Ectodermal cell (in vitro differentiated cells): ENCODE results near the gene LRRC8B.
A peak's percentile ranks its signal among the peaks of the same experiment; 100 is the strongest.
"Not testable (repeated sequence)": the region's sequence is repeated elsewhere in the genome, so short reads cannot be mapped to it uniquely, and the experiment has no call there.

Experiments used
- H3K27ac ChIP-seq: 2 replicates; pipeline ENCODE4 v1.7.0; 2013; ENCODE audit warnings: mild to moderate bottlenecking, low read depth, low read length; ENCODE audit not compliant: insufficient read depth, poor library complexity, severe bottlenecking
- H3K27me3 ChIP-seq: 2 replicates; pipeline ENCODE4 v1.7.0; 2013; ENCODE audit warnings: mild to moderate bottlenecking, low read length; ENCODE audit not compliant: insufficient read depth, control insufficient read depth, poor library complexity, severe bottlenecking
- H3K36me3 ChIP-seq: one replicate; pipeline ENCODE4 v1.7.0; 2013; ENCODE audit warnings: low read length; ENCODE audit not compliant: control insufficient read depth, insufficient read depth
- H3K4me1 ChIP-seq: one replicate; pipeline ENCODE4 v1.7.0; 2013; ENCODE audit warnings: low read length; ENCODE audit not compliant: control insufficient read depth, insufficient read depth
- H3K4me3 ChIP-seq: 2 replicates; pipeline ENCODE4 v1.7.0; 2013; ENCODE audit warnings: low read depth, low read length, control low read depth; ENCODE audit not compliant: insufficient read depth
- H3K9me3 ChIP-seq: 2 replicates; pipeline ENCODE4 v1.7.0; 2013; ENCODE audit warnings: mild to moderate bottlenecking, low read length, moderate library complexity; ENCODE audit not compliant: control insufficient read depth
- WGBS, 2 experiments: methylation state at CpG; one replicate each; pipeline ENCODE4 v1.1.7; 2013; ENCODE audit warnings: missing lambda C conversion rate in 2 of 2; 5-methylcytosine and 5-hydroxymethylcytosine counted together

Gene LRRC8B

GRCh38 chr1:89580036-89580435 is 55.4 kb downstream of the LRRC8B start:
- Histone ChIP-seq H3K27me3 (no peaks in the 10 kb centered on the region), H3K36me3 (peaks cover 10% of the 10 kb centered on the region), H3K9me3 (no peaks in the 10 kb centered on the region), H3K4me1 (peaks cover 21% of the 10 kb centered on the region), H3K4me3 (no peak overlapping the region), H3K27ac (no peak overlapping the region)
- 94% methylated on average over 7 of the region's 7 CpGs for WGBS, 2 experiments

- peaks cover 8% of the 10 kb centered on the region for H3K4me1 ChIP-seq
These were observed 57.2 kb downstream of the LRRC8B start for GRCh38 chr1:89581859-89582258.

GRCh38 chr1:89582571-89582970 is 57.9 kb downstream of the LRRC8B start:
- no peak overlapping the region for H3K4me3 ChIP-seq
- WGBS, 2 experiments = 95% methylated on average over 9 of the region's 9 CpGs
- H3K9me3 ChIP-seq = no peaks in the 10 kb centered on the region
- H3K36me3 ChIP-seq = peaks cover 10% of the 10 kb centered on the region
- no peaks in the 10 kb centered on the region for H3K27me3 ChIP-seq
- H3K4me1 ChIP-seq = peaks cover 2% of the 10 kb centered on the region
- H3K27ac ChIP-seq = no peak overlapping the region

More at GRCh38 chr1:89581859-89582258, 57.2 kb downstream of the LRRC8B start:
- Histone ChIP-seq H3K27ac (no peak overlapping the region), H3K4me3 (no peak overlapping the region), H3K9me3 (no peaks in the 10 kb centered on the region), H3K27me3 (no peaks in the 10 kb centered on the region), H3K36me3 (peaks cover 10% of the 10 kb centered on the region)
- WGBS, 2 experiments = 100% methylated on average over 1 of the region's 1 CpG; no CpG with 5 or more reads in 1 of the 2 experiments

GRCh38 chr1:89584211-89584610 is 59.6 kb downstream of the LRRC8B start:
- peaks cover 5% of the 10 kb centered on the region for H3K4me1 ChIP-seq
- no peaks in the 10 kb centered on the region for H3K9me3 ChIP-seq
- no peak overlapping the region for H3K4me3 ChIP-seq
- no peaks in the 10 kb centered on the region for H3K27me3 ChIP-seq
- H3K27ac ChIP-seq = no peak overlapping the region
- WGBS, 2 experiments = 97 to 98% methylated on average over 2 of the region's 2 CpGs
- H3K36me3 ChIP-seq = peaks cover 10% of the 10 kb centered on the region

- H3K4me1 ChIP-seq = peaks cover 5% of the 10 kb centered on the region
These were observed 60.2 kb downstream of the LRRC8B start for GRCh38 chr1:89584781-89585180.

GRCh38 chr1:89587729-89588161 is 63.1 kb downstream of the LRRC8B start:
- Histone ChIP-seq H3K4me1 (peaks cover 5% of the 10 kb centered on the region), H3K27ac (peak overlapping the region; percentile 12), H3K27me3 (no peaks in the 10 kb centered on the region), H3K4me3 (no peak overlapping the region), H3K9me3 (no peaks in the 10 kb centered on the region), H3K36me3 (peaks cover 6% of the 10 kb centered on the region)
- 81 to 87% methylated on average over 4 of the region's 4 CpGs for WGBS, 2 experiments

More at GRCh38 chr1:89584781-89585180, 60.2 kb downstream of the LRRC8B start:
- 92 to 94% methylated on average over 3 of the region's 3 CpGs for WGBS, 2 experiments
- Histone ChIP-seq H3K27me3 (no peaks in the 10 kb centered on the region), H3K36me3 (peaks cover 10% of the 10 kb centered on the region), H3K27ac (no peak overlapping the region), H3K4me3 (no peak overlapping the region), H3K9me3 (no peaks in the 10 kb centered on the region)

GRCh38 chr1:89588480-89588879 is 63.9 kb downstream of the LRRC8B start:
- H3K4me3 ChIP-seq = no peak overlapping the region
- no peaks in the 10 kb centered on the region for H3K9me3 ChIP-seq
- H3K36me3 ChIP-seq = no peaks in the 10 kb centered on the region
- peaks cover 5% of the 10 kb centered on the region for H3K4me1 ChIP-seq
- H3K27me3 ChIP-seq = no peaks in the 10 kb centered on the region
- no peak overlapping the region for H3K27ac ChIP-seq
- 100% methylated on average over 1 of the region's 1 CpG; no CpG with 5 or more reads in 1 of the 2 experiments for WGBS, 2 experiments

GRCh38 chr1:89589515-89589914 is 64.9 kb downstream of the LRRC8B start:
- H3K4me1 ChIP-seq = peaks cover 5% of the 10 kb centered on the region
- no peak overlapping the region for H3K4me3 ChIP-seq
- no peaks in the 10 kb centered on the region for H3K36me3 ChIP-seq
- no peaks in the 10 kb centered on the region for H3K9me3 ChIP-seq
- WGBS, 2 experiments = 94% methylated on average over 1 of the region's 1 CpG
- H3K27me3 ChIP-seq = no peaks in the 10 kb centered on the region
- H3K27ac ChIP-seq = no peak overlapping the region

- peaks cover 5% of the 10 kb centered on the region for H3K4me1 ChIP-seq
- no peak overlapping the region for H3K4me3 ChIP-seq
- no peaks in the 10 kb centered on the region for H3K9me3 ChIP-seq
- H3K36me3 ChIP-seq = no peaks in the 10 kb centered on the region
- H3K27me3 ChIP-seq = no peaks in the 10 kb centered on the region
- H3K27ac ChIP-seq = peak overlapping the region; percentile 31
- 80 to 81% methylated on average over 6 of the region's 6 CpGs for WGBS, 2 experiments
These were observed 65.9 kb downstream of the LRRC8B start for GRCh38 chr1:89590341-89591080.

GRCh38 chr1:89592861-89593302 is 68.3 kb downstream of the LRRC8B start:
- not testable (repeated sequence) for H3K9me3 ChIP-seq, H3K27me3 ChIP-seq, H3K36me3 ChIP-seq, H3K4me3 ChIP-seq, H3K4me1 ChIP-seq, H3K27ac ChIP-seq
- 89 to 95% methylated on average over 13 of the region's 13 CpGs for WGBS, 2 experiments
